G401 (cell line): ENCODE data around the gene ENGASE. TPM values are rescaled to one million over a fixed set of nuclear protein-coding genes. Genes with fewer than 3 reads are reported as not detected.

Experiments used
- DNase-seq: peaks from one replicate; pipeline ENCODE4 v3.0.0-alpha.2; 2015; ENCODE audit warnings: low spot score
- in situ Hi-C: cut with HindIII; loops from 2 replicates; pipeline ENCODE4 v1.10.0; 2016; ENCODE audit warnings: low sequenced_read_pairs, mixed read lengths
- total RNA-seq: library from RNA; depleted of rRNA; stranded (reverse); fragments of >200 nt; shearing (Covaris generic); gene quantifications from 2 replicates; pipeline ENCODE4 v1.2.3, GENCODE V29; 2014

ENGASE gene
- total RNA-seq, 1 experiment from 2014 or later: 17.1 TPM

DNA sequence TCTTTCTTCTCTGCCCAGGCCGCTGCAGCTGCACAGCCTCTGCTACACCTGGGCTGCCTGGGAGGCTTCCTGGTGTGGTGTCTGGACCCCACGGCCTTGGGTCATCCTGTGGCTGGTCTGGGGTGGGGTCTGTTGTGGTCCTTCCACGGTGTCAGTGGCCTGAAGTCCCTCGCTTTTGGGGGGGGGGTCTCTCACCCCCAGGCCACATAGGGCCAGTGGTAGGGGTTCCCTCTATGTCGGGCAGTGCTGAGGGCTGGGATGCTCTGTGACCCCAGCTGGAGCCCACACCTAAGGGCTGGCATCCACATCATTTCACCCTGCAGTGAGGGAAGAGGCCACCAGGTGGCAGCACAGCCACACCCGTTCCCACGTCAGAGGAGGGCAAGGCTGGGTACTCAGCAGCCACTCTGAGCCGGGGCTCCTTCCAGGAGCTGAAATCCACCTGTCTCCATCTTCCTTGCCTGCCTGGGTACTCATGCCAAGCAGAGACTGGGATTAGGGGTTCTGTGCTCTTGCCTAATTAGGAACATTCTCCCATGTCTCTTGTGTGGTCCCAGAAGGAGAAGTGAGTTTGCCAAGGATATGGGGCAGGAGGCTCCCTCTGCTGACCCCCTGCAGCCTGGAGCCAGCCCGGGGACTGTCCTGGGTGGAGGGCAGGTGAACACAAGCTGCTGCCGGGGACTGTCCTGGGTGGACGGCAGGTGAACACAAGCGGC lies 13.0 kb downstream of the ENGASE start:
- in situ Hi-C loops: no loop called here
- DNase-seq: peak; percentile 92

DNA sequence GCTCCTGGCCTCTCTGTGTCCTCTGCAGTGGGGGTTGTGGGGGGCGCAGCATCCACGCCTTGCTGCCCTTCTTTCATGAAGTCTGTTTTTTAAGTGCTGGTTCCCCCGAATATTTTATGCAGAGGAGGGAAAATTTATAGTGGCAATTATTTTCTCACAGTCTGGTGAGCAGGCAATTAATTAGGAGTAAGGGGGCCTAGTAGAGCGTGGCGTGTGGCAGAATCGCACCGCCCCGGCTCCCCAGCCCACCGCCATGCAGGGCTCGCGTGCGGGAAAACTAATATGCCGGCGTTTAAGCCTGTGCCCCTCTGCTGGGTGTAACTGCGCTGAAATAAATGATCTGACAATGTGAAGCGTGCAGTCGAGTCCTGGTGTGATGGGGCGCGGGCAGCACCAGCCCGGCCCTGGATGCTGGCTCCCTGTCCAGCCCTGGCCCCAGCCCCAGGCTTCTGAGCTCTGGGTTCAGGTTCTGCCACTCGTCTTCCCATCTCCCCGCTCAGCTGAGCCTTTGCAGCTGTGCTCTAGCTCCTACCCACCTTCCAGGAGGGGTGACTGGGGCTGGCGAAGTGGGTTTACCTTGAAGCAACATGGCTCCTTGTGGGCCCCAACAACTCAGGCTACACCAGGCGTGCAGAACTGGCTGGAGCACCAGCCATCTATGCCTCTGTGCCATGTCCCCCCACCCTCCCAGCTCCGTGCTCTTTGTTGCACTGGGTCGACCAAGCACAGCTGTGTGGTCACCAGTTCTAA lies 13.8 kb downstream of the ENGASE start:
- in situ Hi-C loops: no loop called here
- no peak for DNase-seq

DNA sequence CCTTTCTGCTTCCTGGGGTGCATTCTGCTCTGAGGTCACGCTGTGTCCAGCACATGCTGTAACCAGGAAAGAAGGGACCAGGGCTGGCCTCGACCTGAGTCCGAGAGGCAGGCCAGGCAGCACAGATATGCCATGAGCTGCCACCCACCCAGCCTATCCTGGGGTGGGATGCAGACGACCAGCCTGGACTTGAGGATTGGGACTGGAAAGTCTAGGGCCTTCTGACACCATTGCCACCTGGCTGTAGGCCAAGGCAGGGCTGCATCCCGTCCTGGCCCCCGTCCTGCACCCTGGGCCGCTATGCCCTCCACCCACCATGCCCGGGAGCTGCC lies 14.3 kb downstream of the ENGASE start:
- DNase-seq: no peak
- in situ Hi-C loops: no loop called here

DNA sequence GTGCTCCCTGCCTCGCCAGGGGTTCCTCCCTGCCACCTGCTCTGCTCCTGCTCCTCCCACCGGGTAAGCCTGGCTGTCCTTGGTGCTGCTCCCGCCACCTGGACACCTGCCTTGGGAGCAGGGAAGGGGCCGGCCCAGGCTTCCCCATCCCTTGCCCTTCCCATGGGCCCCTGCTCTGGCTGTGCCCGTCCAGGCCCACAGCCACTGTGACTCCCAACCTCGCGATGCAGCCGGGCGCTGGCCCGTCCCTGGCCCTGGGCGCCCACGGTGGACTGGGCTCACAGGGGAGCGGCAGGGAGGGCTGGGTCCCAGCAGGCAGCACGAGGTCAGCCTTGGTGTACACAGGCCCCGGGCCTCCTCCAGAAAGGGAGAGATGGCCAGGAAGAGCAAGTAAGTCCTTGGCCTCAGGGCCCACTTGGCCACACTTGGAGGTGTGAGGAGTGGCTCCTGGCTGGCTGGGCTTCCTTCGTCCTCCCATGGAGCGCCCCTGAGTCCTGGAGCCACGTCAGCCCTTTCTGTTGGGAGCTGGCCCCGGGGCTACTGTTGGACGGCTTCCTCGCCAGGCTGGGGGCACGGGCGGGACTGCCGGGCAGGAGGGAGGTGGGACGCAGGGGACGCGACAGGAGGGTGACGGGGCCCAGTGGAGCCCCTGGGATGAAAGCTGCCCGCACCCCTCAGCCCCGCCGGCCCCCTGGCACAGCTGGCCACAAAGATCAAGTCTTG lies 15.3 kb downstream of the ENGASE start:
- DNase-seq: peak; percentile 60
- in situ Hi-C loops: no loop called here

DNA sequence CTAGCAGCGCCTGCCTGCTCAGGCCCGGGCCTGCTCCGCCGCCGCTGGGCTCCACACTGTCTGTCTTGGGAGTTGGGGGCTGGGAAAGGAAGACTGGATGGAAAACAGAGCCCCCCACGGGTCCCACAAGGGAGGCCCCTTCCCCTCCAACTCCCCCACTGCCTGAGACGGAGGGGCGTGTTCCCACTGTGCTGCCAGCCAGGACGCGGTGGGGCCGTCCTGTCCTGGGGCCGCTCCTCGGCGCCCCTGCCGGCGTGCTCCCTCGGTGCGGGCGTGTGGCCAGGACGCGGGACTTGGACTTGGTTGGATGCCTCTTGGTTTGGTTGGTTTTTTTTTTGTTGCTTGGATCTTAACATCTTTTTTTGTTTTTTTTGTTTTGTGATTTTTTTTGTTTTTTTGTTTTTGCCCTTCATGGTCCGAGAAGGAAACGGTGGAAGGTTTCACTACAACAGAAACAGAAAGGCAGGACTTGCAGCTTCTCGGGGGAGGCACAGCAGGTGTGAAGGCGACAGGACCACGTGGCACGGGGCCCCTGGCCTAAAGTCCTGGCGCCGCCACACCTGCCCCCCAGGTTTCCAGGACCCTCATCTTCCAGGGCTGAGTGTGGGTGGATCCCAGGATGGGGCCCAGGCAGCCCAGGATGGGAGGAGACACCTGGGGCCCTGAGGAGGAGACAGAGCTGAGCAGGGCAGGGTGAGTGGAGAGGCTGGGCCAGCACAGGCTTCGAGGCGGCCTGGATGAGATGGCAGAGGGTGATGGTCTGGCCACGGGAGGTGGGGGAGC lies 16.0 kb downstream of the ENGASE start:
- DNase-seq: no peak
- in situ Hi-C loops: no loop called here

DNA sequence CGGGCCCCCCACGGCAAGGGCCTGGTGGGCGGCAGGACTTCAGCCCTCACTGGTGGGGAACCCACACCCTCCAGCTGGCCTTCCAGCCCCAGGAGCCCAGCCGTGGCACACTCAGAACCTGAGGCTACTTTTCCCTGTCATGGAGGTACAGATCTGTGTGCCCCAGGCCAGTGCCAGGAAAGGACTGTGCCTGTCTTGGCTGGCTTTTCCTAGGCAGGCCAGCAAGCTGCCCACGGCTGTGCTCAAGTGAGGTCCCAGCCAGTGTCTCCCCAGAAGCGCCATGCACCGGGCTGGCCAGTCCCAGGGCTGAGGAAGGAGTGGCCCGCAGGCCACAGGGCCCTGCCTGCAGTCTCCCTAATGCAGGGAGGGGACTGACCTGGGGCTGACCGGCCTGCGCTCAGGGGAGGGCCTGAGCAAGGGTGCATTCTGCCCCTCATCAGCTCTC lies 16.6 kb downstream of the ENGASE start:
- in situ Hi-C loops: no loop called here
- DNase-seq: peak; percentile 57

DNA sequence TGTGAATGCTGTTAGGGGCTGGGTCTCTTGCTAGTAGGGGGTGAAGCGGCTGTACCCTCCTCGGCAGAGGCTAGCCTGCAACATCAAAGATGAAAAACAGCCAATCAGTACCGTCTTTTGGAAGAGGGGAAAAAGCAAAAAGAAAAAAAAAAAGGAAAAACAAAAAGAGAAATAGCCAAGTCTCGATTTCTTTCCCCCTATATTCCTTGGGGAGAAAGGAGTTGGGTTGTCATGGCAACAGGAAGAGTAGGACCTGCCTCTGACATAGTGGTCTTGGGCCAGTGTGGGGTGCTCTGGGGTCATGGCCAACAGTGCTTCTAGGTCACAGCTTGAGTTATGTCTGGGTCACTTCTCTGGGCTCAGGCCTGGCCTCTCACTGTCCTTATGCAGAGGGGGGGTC lies 17.9 kb downstream of the ENGASE start:
- DNase-seq: no peak
- in situ Hi-C loops: no loop called here

DNA sequence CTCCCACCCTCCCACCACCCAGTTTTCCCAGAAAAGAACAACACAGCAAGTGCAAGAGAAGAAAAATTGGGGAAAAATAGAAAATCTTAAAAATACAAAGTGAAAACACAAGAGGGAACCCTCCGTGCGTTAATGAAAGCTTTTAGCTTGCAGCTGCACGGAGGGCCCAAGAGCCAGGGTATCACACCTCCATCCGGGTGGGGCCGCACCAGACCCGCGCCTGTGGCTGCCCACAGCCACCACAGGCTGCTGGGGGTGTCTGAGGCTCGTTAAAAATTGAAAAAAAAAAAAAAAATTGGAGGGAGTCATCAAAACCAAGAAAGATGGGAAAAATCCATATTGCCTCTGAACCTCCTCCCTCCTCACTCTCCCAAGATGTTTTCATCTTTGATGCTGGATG lies 18.6 kb downstream of the ENGASE start:
- in situ Hi-C loops: no loop called here
- no peak for DNase-seq

DNA sequence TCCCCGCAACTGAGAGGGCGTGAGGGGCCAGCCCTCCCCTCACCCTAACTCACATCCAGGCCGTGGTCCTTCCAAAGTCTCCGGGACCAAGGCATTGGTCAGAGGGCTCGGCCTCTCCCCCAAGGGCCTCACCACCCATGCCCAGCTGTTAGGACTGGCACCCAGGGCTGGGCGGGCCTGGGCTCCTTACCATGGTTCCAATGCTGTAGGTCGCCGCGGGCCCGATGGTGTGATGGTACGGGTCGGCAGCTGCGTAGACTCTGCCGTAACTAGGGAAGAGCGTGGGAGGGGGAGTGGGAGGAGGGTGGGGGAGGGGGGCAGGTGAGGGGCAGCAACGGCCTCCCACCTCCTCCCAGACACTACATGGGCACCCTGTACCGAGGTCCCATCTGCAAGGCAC lies 19.6 kb downstream of the ENGASE start:
- in situ Hi-C loops: no loop called here
- no peak for DNase-seq

DNA sequence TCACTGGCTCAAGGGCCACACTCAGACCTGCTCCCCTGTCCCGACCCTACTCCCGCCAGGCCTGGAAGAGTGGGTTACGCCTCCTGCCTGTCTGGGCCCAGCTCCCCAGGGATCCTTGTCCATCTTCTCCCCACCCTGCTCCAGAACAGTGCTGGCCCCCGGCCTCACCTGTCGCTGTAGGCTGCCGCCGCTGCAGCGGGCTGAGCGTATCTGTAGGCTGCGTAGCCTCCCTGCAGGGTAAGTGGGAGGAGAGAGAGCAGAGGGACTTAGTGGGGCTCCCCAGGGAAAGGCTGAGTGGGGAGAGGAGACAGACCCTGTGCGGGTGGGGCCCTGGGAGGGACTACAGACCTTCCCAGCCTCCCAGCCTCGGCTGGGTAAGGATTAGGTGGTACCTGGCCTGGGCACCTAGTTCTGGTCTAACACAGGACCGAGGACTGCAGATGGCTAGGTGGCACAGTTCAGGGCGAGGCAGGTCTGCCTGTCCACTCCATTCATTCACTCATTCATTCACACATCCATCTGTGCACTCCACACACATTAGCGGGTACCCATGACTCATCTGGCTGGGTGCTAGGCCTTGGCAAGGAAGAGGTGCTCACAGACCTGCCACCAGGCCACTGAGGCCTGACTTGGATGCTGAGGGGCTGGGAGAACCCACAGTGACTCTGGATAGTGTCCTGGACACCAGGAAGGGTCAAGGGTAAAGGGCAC lies 20.9 kb downstream of the ENGASE start:
- in situ Hi-C loops: no loop called here
- DNase-seq: no peak

DNA sequence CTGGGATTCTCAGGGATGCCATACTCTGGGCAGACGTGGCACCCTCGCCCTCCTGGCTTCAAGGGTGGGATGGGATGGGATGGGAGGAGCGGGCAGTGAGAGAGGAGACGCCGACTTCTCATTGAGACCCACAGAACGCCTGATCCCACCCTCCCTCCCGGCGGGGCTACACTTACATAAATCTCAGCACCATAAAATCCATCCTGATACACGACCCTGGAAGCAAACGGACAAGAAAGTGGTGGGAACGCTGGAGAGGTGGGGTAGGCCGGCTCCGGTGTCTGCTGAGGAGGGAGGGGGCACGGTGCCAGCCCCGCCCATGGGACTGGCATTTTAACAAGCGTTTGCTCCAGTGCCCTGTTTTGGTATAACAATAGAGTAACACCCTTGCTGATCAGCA lies 21.9 kb downstream of the ENGASE start:
- in situ Hi-C loops: no loop called here
- no peak for DNase-seq

DNA sequence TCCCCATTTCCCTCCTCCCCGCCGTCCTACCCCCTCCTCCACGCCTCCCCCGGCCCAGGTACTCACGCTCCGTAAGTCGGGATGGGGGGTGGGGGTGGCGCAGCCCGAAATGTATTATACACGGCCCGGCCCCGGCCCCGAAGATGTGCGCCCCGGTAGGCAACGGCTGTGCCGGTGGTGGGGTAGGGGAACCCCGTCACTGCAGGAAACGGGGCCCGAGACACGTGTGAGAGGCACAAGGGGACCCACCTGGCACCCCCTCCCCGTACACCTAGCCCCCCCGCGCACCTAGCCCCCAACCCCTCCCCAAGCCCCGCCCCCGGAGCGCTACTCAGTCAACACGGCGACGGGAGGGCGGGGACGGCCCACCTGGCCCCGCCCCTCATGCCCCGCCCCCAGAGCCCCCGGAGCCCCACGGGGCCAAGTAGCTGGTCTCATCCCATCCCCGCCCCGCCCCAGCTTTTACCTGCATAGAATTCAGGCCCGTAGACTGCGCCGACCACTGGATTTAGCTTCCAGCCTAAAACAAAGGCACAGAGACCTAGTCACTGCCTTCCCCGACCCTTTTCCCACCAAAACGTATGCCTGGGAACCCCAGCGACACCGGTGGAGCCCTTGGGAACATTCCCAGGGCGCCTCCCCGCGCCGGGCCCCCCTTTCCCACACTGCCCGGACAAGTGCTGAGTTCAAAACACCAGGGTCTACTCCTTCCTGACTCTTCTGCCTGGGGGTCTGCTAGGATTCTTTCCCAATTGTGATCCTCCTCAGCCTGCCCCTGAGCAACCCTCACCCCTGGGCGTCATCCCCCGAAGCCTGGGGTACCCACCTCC lies 22.8 kb downstream of the ENGASE start:
- DNase-seq: no peak
- in situ Hi-C loops: no loop called here

DNA sequence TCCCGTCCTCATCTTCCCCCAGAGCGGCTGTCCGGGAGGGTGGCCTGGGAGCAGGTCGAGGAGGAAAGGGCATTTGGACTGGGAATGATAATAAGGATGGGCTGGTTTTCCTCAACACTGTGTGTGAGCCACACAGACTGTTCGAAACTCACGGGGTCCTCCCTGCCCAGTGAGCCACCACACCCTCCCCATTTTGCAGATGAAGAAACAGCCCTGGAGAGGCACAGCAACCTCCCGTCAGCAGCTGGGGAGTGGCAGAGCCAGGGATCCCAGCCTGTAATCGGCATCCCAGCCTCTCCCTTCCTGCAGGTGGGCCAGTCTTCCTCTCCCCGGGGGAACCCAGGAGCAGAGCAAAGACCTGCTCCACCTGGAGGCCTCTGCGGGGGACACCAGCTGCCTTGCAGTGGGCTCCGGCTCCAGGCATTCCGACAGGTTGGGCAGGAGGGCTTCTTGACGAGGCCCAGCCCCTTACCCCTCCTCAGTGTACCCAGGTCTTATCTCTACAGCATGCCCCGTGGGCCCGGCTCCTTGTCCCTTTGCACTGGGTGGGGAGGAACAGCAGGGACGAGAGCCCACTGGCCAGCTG lies 23.8 kb downstream of the ENGASE start:
- in situ Hi-C loops: no loop called here

DNA sequence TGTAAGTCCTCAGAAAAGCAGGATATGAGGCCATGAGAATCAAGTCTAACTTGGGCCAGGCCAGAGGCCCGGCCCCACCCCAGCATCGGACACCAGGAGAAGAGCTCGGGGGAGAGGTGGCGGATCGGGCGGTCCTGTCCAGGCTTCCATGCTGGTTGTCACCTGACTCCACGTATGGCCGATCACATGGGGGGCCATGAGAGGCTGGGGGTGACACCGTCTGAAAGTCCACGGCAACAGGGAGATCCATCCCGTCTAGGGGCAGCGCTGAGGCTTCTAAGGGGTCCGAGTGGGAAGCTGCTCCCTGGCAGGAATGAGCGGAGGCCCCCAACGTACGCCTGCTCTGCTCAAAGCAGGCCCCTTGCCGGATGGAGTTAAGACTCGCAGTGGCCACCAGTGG lies 25.8 kb downstream of the ENGASE start:
- DNase-seq: no peak
- in situ Hi-C loops: no loop called here

More for the DNA sequence above, 23.8 kb downstream of the ENGASE start:
- no peak for DNase-seq

DNA sequence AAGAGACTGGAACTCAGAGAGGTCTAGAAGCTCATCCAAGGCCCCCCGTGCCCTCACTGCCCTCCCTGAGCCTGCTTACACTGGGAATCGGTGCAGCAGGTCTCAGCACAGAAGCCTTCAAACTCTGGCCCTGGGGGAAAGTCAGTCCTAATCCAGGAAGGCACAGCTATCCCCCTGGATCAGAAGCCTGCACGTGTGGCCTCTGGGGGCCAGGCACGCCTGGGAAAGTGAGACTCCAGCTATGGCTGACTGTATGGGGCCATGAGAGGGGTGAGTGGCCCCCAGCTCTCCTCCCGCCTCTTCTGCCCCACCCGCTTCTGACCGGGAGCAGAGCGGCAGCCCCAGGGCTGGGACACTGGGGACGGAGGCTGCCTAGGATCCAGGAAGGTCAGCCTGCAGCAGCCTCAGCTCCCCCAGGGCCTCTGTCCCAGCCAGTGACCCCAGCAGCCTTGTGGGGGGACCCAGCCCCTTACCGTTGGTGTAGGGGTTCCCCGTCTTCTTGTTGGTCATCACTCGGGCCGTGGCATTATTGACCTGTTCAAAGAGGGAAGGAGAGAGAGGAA lies 26.6 kb downstream of the ENGASE start:
- in situ Hi-C loops: no loop called here
- DNase-seq: no peak

DNA sequence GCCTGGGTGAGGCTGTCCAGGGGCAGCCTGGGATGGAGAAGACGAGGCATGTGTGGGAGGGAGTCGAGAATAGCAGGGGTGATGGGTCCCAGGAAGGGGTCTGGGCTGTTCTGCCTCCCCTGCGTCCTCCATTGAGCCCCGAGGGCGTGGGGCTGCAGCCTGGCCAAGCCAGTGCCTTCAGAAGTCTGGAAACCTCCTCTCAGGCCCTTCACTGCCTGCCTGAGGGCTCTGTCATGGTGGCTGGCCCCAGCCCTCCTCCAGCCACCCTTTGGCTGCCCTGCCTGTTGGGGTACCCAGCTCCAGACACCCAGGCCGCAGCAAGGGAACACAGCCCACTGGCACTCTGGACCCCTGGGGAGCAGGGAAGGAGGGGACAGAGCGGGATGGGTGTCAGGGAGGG lies 27.6 kb downstream of the ENGASE start:
- in situ Hi-C loops: no loop called here
- no peak for DNase-seq

DNA sequence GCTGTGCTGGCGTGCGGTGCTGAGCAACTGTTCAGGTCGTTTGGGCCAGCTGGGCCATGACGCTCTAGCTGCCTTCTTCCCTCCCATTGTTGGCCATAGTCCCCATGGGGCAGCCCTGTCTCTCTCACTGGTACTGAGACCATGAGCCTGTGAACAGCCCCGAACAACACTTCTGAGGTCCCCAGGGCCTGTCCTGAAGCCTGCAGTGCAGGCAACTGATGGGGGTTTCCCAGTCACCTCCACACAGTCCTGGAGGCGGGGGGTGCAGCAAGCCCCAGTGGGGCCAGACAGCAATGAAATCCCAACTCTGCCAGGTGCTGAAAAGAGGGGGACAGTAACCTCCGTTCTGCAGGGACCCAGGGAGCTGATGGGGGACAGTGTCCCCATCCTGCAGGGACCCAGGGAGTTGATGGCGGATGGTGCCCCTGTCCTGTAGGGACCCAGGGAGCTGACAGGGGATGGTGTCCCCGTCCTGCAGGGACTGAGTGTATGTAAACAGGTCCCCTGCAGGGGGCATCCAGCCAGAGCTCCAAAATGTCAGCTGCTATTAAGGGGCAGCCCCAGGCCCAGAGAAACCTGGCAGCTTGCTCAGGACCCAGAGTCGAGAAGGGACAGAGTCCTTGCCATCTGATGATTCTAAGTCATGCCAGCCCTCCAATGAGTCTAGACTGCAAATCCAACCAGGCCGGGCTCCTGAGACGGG lies 30.4 kb downstream of the ENGASE start:
- DNase-seq: no peak
- in situ Hi-C loops: no loop called here
